NCI-H2196 treated with DMSO at 0.1 percent for 48 hours (cell line): ENCODE results near the gene VN1R4.
"Not testable (repeated sequence)": the region's sequence is repeated elsewhere in the genome, so short reads cannot be mapped to it uniquely, and the experiment has no call there.

Source experiments
- DNase-seq: peaks from one replicate; lab custom pipeline; 2025; ENCODE audit not compliant: unreplicated experiment; lab: John Stamatoyannopoulos, UW

VN1R4 gene, protein sequence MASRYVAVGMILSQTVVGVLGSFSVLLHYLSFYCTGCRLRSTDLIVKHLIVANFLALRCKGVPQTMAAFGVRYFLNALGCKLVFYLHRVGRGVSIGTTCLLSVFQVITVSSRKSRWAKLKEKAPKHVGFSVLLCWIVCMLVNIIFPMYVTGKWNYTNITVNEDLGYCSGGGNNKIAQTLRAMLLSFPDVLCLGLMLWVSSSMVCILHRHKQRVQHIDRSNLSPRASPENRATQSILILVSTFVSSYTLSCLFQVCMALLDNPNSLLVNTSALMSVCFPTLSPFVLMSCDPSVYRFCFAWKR

DNA sequence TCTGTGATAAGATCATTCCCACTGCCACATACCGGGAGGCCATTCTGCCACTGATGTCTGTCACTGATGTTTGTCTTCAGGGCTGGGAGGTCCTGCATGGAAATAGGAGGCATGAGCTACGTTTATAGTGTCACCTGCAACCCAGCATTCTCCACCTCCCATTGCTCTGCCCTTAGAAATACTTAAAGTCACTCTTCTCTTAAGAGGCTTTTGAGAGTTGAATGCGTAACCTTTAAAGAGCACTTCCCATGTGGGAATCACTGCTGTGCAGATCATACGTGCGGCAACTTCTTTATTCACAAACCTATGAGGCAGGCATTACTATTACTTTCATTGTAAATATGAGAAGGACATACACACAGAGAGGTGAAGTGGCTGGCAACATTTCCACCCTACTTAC is at the start of gene VN1R4:
TSS of gene VN1R4 (minus strand) at position 101 of the 400 bp plus-strand sequence. CDS start at position 43, 58 bp downstream.
- not testable (repeated sequence) for DNase-seq

DNA sequence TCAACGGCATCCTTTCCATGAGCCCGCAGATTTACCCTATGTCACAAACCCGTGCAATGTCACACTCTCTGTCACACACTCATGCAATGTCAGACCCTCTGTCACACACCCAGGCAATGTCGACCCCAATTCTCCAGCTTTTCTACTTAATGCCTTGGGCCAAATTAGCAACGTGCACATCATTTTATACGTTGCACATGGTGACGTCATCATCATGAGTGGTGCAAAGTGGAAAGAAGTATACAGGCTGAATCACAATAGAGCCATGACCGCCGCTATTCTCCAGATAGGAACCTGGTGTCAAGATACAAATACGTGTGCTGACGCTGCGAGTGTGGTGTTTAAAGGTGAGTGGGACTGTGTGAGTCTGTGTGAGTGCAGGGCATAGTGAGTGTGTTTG is 44.4 kb upstream of the VN1R4 start:
- DNase-seq: no peak

DNA sequence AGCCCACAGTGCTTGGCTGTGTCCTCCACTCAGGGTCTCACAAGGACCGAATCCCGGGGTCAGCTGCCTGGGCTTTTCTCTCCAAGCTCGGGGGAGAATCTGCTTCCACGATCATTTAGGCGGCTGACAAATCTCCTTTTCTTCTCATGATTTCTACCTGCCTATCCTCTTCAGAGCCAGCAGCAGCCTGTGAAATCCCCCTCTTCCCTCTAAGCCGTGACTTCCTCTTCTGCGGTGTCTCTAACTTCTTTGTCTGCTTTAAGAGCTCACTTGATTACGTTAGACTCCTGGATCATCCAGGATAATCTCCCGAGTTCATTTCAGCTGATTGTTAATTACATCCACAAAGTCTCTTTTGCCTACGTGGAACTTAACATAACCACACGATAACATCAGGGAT is 43.5 kb upstream of the VN1R4 start:
- no peak for DNase-seq

DNA sequence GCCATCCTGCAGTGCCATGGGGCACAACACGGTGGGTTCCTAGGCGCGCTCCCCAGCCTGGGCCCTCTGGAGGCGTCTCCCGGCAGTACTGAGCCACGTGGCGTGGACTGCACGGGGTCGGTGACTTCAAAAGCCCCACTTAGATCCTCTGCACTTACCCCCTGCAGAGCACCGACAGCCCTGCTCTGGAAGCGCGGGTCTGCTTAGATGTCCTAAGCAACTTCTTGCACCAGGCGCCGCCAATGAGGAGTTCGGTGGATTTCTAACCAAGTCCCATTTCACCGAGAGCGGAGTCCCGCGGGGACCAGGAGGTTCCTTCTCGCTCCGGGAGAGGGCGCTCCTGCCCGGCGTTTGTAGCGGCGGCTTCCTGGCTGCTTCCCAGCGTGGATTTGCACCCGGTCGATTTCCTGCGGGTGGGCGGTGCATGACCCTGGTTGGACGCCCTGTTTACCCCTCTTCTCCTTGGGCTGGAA is 40.9 kb upstream of the VN1R4 start:
- DNase-seq: no peak

DNA sequence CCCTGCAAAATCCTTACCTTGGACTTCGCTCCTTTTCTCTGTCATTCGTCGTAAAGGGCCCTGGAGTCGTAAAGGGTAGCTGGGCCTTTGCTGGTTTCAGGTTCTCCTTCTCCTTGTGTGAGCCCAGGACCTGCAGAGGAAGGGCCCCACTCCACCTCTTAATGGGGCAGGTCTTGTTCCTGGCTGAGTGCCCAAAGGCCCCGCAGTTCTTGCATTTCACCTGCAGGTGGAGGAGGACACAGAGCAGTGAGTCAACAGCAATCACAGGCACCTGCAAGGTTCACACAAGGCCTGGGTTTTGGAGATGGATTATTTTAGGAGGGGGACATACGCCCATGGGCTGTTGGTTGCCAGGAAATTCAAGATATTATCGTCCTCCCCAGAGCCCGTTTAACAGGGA is 33.8 kb upstream of the VN1R4 start:
- not testable (repeated sequence) for DNase-seq

DNA sequence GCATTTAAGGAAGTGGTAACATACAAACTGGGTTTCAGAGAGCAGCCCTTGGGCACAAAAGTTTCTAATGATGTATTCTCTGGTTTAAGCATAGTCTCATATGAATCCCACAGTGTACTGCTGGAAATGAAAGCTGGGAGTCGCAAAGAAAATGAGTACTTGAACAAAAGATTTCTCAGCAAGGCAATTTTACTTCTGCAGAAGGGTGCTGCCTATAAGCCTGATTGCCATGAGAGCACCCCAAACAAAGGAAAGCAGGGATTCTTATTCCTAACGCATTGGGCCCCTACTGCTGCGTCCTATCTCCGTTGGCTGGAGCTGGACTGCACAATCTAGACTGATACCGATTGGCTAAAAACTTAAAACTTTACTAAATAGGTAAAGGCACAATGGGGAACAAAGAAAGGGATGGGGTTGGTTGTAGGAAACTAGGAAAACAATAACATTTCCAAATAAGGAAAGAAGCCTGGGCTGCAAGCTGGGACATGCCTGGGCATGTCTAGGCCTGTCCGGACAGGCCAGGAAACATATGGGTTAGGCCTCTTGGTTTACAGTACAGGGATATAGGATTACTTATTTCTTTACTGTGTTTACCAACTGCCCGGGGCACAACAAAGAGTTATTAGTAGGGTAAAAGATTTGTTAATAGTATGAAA is 27.4 kb upstream of the VN1R4 start:
- no peak for DNase-seq

DNA sequence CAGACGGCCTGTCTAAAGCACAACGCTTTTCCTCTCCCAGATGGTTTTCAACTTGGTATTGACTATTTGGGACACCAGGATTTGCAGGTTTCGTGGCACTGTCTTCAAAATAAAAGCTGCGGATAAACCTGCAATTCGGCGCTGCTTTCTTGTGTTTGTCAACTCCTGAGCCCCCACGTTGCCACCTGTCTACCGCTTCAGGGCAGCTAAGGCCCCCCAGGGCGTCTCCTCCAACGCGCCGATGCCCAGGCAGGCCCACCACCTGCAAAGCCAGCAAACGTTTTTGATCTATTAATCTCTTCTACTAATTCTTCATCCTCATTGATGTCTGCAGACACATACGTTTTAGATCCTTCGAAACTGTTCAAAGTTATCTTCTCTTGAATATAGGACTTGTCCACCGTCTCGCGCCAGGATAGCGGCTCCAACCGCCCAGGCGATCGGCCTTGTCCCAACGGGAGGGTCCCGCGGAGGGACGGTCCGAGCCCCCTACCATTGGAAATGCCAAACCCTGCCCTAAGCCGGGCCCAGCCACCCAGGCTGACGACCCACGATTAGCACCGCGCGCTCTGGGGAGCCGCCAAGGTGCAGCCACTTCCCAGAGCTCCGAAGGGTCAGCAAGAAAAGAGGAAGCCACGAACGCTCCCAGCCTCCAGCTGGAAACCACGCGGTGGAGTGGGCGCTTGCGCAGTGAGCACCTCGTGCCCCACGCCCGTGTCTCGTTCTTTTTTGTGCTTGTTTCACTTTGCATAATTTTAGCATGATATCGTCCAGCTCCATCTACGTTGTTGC is 23.4 kb upstream of the VN1R4 start:
- DNase-seq: no peak

DNA sequence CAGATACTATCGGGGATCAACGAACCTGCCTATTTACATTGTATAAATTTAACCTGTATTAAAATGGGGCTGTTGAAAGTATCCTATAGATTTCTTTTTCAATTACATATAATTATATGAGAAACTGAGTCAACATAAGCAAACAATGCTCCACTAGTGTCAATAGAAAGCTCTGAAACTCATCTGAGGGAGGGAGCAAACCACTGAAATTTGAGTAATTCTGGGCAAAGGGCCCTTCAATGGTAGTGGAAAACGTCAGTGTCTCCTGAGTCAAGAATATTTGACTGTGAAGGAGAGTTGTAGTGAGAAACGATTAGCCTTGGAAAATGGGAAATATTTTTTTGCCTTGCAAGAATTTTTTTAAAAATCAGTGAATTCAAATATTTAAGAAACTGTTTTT is 17.6 kb upstream of the VN1R4 start:
- no peak for DNase-seq

DNA sequence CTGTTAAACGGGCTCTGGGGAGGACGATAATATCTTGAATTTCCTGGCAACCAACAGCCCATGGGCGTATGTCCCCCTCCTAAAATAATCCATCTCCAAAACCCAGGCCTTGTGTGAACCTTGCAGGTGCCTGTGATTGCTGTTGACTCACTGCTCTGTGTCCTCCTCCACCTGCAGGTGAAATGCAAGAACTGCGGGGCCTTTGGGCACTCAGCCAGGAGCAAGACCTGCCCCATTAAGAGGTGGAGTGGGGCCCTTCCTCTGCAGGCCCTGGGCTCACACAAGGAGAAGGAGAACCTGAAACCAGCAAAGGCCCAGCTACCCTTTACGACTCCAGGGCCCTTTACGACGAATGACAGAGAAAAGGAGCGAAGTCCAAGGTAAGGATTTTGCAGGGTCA is 14.4 kb upstream of the VN1R4 start:
- DNase-seq: not testable (repeated sequence)

DNA sequence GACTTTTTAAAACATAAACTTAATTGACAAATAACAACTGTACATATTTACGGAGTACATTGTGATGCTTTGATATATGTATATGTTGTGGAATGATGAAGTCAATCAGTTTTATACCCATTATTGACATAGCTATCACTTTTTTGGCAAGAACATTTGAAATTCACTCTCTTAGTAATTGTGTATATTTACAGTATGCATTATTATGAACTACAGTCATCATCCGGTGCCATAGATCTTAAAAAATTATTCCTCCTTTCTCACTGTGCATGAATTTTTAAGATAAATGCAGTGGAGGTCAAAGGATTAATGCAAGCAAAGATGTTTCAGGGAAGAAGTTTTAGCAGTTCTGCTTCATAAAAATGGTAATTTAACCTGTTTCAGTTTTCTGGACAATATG is 8.0 kb upstream of the VN1R4 start:
- no peak for DNase-seq

DNA sequence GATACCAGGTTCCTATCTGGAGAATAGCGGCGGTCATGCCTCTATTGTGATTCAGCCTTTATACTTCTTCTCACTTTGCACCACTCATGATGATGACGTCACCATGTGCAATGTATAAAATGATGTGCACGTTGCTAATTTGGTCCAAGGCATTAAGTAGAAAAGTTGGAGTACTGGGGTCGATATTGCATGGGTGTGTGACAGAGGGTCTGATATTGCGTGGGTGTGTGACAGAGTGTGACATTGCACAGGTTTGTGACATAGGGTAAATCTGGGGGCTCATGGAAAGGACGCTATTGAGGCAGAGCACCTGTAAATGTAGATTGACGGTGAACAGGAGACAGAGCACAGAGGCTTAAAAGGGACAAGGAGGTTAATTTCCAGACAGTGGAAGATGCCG is 4.5 kb upstream of the VN1R4 start:
- no peak for DNase-seq

DNA sequence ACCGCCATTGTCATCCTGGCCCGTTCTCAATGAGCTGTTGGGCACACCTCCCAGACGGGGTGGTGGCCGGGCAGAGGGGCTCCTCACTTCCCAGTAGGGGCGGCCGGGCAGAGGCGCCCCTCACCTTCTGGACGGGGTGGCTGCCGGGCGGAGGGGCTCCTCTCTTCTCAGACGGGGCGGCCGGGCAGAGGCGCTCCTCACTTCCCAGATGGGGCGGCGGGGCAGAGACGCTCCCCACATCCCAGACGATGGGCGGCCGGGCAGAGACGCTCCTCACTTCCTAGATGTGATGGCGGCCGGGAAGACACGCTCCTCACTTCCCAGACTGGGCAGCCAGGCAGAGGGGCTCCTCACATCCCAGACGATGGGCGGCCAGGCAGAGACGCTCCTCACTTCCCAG is 2.3 kb upstream of the VN1R4 start:
- DNase-seq: not testable (repeated sequence)

DNA sequence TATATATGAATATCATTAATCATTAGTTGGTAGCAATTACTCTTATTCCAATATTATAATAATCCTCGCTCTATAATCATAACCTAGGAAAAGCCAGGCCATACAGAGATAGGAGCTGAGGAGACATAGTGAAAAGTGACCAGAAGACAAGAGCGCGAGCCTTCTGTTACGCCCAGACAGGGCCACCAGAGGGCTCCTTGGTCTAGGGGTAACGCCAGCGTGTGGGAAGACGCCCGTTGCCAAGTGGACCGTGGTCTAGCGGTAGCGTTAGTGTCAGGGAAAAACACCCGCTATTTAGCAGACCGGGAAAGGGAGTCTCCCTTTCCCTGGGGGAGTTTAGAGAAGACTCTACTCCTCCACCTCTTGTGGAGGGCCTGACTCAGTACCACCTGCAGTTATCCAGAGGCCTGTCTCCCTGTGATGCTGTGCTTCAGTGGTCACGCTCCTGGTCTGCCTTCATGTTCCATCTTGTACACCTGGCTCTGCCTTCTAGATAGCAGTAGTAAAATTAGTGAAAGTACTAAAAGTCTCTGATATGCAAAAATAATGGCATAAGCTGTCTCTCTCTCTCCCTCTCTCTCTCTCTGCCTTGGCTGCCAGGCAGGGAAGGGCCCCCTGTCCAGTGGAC is 9.7 kb downstream of the VN1R4 start, which contains the start of gene VN1R2:
TSS of gene VN1R2 (plus strand) at position 578 of the 628 bp plus-strand sequence. CDS start 84 bp downstream, outside the sequence.
- not testable (repeated sequence) for DNase-seq

DNA sequence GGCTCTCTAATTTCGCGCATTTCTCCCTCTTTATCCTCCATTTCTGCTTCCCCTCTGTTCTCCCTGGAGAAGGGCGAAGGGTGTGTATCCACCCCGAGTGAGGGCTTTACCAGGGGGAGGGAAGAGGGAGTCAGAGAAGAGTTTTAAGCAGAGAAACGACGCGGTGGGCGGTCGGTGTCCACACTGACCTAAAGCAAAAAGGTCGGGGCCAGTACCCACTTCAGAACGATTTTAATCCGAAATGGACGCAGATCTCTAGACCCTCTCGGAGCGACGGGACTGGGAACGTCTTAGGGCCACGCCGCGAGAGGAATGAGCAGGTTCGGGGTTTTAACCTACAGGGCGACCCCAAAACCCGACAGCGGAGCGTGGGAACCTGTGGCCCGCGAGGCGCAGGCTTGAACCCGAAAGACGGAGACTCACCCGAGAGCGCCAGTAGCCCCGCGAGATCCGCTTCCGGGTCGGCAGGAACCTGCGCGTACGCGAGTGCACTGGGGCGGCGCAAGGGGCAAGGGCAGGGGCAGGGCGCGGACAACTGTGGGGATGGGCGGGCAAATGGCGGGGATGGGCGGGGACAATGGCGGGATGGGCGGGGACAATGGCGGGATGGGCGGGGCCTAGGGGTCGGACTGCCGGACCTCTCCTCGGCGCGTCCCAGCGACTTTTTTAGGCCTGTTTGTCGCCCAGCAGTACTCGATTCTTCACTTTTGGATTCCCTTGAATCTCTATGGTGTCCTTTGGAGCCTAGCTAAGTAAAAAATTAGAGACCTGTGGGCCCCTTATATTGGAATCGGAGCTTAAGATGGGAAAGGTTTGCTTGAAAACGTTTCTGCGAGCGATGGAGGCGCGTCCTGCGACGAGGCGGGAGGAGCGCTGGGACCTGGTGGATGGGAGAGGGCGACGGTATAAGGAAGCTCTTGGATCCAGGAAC is 12.8 kb downstream of the VN1R4 start, which contains the start of gene ZNF677:
TSS of gene ZNF677 (minus strand) at position 463 of the 931 bp plus-strand sequence. CDS start 3,323 bp downstream, outside the sequence.
- DNase-seq: no peak

DNA sequence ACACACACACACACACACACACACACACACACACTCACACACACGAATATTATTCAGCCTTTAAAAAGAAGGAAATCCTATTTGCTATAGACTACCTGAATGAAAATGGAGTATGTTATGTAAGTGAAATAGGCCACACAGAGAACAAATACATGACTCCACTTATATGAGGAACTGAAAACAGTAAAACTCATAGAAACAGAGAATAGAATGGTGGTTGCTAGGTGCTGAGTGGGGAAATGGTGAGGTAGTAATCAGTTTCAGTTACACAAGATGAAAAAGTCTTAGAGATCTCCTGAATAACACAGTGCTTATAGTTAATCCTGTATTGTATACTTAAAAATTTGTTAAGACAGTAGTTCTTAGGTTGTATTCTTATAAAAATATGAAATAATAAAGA is 21.0 kb downstream of the VN1R4 start:
- no peak for DNase-seq

DNA sequence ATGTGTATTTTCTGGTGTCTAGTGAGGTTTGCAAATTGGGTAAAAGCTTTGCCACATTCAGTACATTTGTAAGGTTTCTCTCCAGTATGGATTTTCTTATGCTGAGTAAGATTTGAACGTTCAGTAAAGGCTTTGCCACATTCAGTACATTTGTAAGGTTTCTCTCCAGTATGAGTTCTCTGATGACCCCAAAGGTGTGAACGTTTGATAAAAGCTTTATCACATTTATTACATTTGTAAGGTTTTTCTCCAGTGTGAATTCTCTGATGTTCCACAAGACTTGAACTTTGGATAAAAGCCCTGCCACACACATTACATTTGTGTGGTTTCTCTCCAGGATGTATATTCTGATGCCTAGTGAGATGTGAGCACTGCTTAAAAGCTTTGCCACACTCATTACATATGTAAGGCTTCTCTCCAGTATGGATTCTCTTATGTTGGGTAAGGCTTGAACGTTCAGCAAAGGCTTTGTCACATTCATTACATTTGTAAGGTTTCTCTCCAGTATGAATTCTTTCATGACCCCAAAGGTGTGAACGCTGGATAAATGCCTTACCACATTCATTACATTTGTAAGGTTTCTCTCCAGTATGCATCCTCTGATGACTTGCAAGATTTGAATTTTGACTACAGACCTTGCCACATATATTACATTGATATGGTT is 30.3 kb downstream of the VN1R4 start:
- no peak for DNase-seq

DNA sequence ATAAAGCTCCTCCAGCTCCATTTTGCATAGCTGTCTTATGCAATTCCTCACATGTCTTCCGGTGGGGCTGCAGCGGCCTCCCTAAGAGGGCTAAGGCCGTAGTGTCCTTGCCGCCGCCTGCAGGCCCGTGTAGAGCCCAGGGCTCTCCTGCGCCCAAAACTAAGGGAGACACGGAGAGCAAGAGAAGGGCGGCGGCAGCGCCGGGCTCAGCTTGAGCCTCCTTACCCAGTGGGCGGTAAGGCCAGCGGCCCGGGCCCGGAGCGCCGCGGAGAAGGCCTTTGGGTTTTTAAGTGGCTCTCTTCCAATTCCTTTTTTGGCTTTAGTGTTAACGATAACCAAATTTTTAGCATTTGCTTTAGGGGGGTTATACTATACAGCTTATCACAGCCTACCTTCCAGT is 42.9 kb downstream of the VN1R4 start:
- no peak for DNase-seq

DNA sequence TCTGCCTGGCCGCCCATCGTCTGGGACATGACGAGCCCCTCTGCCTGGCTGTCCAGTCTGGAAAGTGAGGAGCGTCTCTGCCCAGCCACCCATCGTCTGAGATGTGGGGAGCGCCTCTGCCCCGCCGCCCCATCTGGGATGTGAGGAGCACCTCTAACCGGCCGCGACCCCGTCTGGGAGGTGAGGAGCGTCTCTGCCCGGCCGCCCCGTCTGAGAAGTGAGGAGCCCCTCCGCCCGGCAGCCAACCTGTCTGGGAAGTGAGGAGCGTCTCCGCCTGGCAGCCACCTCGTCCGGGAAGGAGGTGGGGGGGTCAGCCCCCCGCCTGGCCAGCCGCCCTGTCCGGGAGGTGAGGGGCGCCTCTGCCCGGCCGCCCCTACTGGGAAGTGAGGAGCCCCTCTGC is 44.8 kb downstream of the VN1R4 start:
- not testable (repeated sequence) for DNase-seq
